GM12864 (cell line): ENCODE data around the gene CUBN.

Experiments used
- DNase-seq: peaks from one replicate; pipeline ENCODE4 v3.0.0-alpha.2; 2011; ENCODE audit warnings: low read depth
- H3K4me3 ChIP-seq: 2 replicates; pipeline ENCODE4 v1.5.1; 2011; ENCODE audit warnings: mild to moderate bottlenecking, low read depth, low read length, control low read depth
- CTCF ChIP-seq: IDR thresholded peaks from 2 replicates; pipeline ENCODE4 v1.5.1; 2011; ENCODE audit warnings: low read depth, mild to moderate bottlenecking, moderate library complexity, low read length, control low read depth, inconsistent platforms; ENCODE audit errors: missing control alignments

The CUBN gene

DNA sequence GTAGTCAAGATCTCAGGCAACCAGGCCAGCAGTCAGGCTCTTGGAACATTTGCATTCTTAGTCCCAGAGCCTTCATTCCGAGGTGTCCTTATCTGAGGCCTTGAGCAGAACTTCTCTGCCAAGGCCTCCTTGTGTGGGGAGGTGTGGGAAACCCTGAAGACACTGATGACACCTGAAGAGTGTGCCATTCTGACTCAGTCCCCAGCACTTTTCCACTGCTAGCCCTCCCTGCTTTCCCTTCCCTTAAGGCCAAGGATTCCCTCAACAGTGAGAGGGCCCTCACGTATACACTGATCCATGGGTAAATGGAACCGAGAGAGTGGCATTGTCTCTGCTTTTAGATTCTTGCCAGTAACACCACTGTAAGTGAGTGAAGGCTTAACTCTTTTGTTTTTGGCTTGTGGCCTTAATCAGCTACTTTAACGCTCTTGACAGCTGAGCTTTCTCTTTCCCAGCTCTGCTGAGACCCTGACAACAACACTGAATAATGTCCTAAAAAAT is 41.6 kb upstream of the CUBN start:
- DNase-seq = no peak
- no peak for TF ChIP-seq CTCF
- no peak overlapping the region for H3K4me3 ChIP-seq

DNA sequence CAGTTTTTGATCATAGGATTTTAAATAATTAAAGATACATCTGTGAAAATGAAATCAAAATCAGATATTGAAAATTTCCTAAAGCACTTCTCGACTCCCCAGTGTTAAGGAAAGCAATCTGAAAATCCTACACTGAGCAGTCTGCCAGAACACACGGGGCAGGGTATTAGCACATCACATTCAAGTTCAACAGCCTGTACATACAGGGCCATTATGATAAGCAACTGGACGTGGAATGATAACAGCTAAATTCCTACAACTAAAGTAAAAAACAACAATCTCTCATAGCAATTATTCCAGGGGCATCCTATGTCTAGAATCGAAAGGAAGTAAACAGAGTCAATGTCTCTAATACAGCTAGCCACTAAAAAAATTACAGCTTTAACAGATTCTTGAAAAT is 40.2 kb upstream of the CUBN start:
- DNase-seq = no peak

DNA sequence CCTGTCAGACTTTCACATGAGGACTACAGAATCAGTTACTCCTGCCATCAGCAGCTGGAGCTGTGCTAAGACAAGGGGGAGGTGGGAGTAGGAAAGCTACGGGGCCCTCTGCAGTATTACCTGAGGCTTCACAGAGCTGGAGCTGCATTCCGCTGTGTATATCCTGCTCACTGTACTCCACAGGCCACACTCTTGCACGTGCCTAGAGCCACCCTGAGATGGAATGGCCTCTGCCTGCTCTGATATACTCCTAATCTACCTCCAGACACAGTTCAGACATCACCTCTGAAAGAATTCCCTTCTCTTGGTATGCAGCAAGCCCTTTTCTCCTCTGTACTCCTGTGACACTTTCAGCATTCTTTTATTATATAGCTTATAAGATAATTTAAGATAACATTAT is 37.1 kb upstream of the CUBN start:
- H3K4me3 ChIP-seq = no peak overlapping the region
- DNase-seq = no peak
- no peak for TF ChIP-seq CTCF

More for the DNA sequence above, 40.2 kb upstream of the CUBN start:
- TF ChIP-seq CTCF = no peak
- H3K4me3 ChIP-seq = no peak overlapping the region

DNA sequence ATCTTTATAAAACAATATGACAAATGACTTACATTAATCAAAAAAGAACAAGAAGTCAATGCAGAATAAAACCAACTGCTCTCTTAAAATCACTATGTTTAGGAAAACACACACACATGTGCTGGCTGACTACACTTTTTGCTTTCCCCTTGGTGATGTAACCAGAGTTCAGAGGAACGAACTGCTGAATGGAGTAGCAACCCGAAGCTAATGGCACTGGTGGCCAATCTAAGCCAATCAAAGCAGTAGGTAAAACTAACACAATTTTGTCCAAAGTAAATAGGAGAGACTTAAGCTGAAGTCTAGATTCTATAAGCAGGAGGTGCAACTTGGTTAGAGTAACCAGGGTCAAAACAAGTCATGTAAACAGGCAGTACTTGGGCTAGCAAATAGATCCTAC is 33.2 kb upstream of the CUBN start:
- no peak for TF ChIP-seq CTCF
- no peak for DNase-seq
- no peak overlapping the region for H3K4me3 ChIP-seq

GRCh38 chr10:17161775-17162174 is 32.2 kb upstream of the CUBN start:
- no peak for TF ChIP-seq CTCF
- DNase-seq = no peak
- no peak overlapping the region for H3K4me3 ChIP-seq

- H3K4me3 ChIP-seq = no peak overlapping the region
- TF ChIP-seq CTCF = no peak
- DNase-seq = no peak
These were observed 27.4 kb upstream of the CUBN start for GRCh38 chr10:17157024-17157423.

DNA sequence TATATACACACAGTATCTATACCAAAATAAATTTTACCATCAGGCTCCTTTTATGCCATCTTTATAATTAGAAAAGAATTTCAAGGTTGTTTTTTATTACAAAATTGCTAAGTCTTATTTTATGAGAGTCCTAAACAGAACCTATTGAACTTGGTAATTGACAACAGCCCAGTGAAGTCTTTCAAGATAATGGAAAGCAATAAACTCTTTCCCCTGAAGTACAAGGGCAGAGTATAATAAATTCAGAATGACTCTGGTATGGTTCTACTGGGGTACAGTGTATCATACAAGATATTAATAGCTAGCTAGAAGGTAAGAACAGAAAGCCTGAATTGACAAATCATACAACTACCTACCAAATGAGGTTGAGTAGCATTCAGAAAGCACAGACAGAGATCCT is 26.2 kb upstream of the CUBN start:
- H3K4me3 ChIP-seq = no peak overlapping the region
- DNase-seq = no peak
- no peak for TF ChIP-seq CTCF
